Medulla oblongata (tissue), 1 donor: ENCODE measurements around the gene LITAFD.
"Not testable (repeated sequence)": the region's sequence is repeated elsewhere in the genome, so short reads cannot be mapped to it uniquely, and the experiment has no call there.

Experiments used
- DNase-seq: peaks from one replicate; pipeline ENCODE4 v3.0.0-alpha.2; 2015; ENCODE audit errors: extremely low spot score

Gene LITAFD

DNA sequence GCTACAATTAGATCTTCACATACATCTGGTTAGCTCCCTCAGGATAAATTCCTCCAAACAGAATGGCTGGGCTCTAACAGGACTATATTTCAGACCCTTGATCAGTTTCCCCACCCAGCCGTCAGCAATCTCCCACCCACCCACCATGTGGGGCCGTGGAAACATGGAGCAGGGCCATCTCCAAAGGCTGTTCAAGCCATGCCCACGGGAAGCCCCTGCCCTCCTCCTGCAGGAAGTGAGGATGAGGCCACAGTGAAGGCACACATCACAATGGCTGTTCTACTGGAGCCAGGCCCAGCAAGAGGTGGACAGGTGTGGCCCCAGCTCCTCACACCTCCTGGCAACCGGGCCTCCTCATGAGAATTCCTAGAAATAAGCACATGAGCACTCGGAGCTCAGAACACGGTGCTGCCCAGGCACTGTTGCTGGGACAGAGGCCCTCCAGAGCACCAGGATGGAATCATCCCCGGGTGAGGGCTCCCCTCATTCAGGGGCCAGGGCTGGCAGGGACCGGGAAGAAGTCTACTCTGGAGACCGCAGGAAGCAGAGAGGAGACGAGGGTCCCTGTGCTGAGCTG is at the start of gene LITAFD:
Gene LITAFD, plus strand, starts transcription at position 311 of the 577 bp plus-strand sequence. CDS start 2,005 bp downstream, outside the sequence.
- no peak for DNase-seq

DNA sequence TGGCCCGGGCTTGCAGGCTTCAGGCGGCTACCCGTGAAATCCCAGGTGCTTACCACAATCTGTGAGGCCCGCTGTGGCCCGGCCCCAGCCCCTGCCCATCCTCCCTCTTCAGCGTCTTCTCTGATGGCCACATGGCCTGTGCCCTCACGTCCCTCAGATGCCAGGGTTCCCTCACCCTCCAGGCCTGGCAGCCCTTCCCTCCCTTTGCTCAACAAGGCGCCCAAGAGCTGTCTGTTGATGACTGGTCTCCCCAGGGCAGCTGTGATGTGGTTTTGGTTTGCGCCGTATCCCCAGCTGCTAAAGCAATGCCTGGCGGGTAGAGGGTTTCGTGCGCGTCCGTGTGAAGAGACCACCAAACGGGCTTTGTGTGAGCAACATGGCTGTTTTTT is 49.4 kb upstream of the LITAFD start:
- no peak for DNase-seq

DNA sequence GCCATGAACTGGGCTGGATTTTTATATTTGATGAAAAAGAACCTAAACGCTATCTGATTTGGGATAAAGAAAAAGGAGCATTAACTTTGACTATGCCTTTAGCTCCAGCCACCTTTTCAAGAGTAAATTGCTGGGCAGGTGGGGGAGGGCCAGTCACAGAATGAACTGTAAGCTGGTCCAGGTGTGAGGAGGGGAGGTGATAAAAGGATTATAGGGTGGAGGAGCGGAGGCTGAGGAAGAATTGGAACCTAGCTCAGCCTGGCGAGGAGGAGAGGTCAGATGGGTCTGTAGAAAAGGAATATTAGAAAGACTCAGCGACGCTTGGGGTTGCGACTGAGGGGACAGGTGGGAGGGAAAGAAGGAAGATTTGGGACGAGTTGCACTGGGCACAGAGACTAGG is 45.4 kb upstream of the LITAFD start:
- not testable (repeated sequence) for DNase-seq

DNA sequence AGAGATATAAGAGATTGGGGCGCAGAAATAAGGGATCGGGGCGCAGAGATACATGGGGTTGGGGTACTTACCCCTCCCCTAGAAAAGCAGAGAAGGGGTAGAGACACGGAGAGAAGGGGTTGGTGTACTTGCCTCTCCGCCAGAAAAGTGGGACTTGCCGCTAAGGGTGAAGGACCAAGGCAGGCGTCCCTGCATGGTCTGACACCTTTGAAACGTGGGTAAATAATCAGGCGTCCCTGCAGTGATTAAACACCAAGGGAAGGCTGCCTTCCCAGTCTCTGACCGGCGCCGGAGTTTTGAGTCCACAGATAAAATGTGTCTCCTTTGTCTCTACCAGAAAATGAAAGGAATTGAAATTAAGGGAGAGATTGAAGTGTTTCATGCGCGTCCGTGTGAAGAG is 44.6 kb upstream of the LITAFD start:
- DNase-seq = not testable (repeated sequence)

DNA sequence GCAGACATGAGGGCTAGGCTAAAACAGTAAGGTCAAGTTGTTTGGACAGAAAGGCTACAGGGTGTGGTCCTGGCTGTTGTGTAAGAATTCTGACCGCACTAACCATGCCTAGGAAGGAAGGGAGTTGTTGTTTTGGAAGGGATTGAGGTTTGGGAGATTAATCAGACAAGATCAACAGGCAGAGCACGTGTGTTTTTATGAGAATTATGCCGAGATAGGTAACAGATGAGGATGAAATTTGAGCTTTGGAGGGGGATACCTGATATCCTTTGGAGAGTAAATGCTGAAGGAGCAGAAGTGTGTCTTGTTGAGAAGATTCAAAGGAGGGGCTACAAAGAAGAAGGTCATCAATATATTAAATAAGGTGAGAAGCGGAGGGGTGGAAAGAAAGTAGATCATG is 40.1 kb upstream of the LITAFD start:
- not testable (repeated sequence) for DNase-seq

DNA sequence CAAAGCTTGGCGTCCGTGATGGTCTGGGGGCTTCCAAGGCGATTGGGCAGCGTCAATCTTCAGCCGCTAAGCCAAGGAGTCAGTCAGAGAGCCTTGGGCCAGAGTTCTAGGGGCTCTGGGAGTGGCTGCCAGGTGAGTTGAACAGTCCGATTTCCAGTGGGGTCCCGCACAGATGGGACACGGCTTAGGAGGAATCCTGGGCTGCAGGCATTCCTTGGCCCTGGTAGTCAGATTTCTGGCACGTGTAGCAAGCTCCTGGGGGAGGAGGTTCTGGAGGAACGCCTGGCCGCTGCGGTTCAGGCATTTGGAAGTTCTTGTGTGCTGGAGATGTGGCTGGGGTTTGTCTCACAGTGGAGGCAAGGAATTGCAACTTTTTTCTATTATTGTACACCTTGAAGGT is 38.9 kb upstream of the LITAFD start:
- DNase-seq = not testable (repeated sequence)

DNA sequence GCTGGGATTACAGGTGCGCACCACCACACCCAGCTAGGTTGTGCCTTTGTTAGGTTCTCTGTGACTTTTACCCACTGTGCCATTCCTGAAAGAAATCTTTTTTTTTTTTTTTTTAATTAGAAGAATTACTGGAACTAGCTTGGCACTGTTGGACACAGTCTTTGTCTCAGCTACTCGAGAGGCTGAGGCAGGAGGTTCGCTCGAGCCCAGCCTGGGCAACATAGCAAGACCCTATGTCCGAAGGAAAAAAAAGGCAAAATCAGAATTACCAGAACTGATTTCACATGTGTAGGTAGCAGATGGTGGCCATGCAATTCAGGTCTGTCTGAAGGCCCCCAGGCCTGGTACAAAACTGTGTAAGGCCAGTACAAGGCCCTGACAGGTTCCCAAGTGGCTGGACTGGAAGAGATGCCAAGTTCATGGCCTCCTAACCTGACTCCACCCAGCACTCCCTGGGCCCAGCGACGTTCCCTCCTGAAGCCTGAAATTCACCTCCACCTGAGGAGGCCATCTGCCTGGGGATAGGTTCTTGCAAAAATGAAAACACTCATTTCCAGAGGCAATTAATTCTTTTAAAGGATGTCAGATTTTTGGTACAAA is 36.4 kb upstream of the LITAFD start:
- DNase-seq = no peak

DNA sequence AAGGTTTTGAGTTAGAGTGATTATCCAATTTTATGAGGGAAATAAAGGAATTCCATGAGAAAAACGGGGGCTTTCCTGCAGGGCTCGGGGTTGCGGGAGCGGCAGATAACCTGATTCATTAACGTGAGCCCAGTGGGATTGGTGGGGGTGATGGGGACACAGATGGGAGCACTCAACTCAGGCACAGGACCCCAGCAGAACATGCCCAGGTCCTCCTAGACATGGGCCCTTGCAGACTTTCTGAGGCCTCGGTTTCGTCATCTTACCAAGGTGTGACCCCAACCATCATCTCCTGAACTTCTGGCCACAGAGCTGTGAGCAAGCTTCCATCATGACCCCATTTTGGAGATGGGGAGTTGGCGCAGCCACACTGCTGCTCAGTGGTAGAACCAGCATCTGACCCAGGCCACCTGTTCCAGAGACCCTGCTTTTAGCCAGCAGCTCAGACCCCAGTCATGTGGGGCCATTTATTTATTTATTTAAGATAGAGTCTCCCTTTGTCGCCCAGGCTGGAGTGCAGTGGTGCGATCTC is 35.7 kb upstream of the LITAFD start:
- DNase-seq = no peak

DNA sequence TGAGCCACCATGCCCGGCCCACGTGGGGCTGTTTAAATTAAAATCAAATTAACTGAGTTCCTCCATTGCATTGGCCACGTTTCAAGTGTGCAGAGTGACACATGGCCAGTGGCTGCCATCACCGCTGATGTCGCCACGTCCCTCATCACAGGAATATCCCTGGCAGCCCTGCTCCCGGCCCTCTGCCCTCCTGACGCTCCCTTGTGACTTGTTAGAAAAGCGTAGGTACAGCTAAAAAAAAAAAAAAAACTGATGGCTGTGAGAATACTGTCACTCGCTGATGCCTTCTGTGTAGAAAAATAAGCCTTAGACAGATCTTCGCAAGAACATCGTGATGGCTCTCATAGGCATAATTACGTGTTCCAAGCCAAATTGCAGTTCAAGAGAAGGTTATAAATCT is 35.0 kb upstream of the LITAFD start:
- no peak for DNase-seq

DNA sequence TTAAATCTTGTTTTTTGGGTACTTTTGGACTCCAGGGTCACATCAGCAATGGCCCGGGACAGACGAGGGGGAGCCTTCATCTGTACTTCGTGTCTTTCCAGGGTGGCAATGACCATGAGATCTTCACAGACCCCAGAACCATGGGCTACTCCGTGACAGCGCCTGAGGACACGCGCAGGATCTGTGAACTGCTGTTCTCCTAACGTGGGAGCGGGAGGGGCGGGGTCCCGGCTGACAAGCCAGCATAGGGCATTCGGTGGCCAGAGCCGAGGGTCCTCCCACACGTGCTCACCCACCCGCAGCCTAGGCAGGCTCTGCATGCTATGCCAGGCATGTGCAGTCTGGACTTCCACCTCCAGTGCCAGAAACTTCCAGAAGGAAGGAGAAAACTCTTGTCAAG is 34.5 kb upstream of the LITAFD start:
- DNase-seq = no peak

DNA sequence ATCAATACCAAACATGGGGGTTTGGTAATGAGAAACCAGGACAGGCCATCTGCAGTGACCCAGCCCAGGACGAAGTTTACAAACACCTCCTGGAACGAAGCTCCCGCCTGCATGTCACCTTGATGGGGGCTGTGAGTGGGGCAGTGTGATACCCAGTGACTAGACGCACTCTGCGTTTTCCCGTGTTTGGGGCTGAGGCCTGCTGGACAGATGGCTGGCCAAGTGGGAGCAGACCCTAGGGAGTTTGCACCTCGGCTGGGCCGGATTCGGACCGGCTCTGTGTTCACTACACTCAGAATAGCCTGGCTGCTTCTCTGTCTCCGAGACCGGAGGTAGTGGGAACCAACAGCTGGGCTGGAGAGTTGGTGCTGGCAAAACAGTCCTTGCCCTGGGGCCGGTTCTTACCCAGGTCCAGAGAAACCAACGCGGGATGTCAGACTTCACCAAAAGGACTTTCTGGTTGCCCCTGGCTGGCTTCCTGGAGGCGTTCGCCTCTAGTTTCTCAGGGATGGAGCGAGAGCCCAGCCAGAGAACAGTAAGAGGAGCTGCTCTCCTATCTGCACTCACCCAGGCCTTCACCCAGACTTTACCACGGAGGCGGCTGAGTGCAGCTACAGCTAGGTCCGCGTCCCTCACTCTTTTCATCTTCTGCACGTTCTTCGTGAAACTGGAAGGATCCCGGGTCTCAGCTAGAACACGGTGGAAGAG is 33.8 kb upstream of the LITAFD start:
- DNase-seq = no peak

DNA sequence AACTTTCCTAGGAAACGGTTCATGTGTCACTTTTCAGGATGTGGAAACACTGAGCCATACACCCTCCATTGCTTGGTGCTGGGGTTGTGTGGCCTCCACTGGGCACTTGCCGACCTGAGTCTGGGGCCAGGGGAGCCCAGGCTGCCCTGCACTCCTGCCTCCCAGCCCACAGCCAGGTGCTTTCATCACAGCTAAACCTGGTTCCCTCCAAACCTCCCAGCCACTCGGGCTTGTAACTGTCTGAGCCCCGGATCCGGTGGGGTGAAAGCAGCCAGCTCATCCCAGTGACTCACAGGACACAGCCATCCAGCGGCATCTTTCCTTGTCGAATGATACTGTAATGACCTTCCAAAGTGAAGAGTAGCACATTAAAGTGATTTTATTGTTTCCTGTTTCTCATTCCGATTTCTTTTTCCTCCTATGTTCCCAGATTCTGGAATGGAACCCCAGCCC is 33.2 kb upstream of the LITAFD start:
- DNase-seq = no peak

DNA sequence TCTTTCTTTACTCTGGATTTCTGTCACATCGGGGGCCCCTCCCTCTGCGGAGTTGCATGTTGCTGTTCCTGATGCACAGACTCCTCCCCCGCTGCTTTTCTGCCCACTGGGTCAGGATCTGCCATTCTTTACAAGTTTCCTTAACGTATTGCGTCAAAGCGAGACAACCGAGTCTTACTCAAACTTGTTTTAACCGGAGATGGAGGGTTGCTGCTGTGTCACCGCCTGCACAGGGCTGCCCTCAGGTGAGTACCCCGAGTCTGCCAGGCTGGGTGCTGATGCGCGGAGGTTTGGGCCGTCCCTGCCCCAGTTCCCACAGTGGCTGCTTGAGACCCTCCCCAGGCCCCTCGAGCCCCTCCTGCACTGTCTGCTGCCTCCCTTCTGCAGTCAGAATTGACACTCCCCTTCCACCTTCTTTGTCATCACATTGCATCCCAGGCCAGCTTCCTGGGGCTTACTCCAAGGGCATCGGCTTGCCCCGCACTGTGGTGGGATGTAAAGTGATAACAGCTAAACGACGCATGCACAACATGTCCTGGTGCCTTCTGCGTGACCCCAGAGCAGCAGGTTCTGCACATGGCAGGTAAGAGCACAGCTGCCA is 32.6 kb upstream of the LITAFD start:
- DNase-seq = no peak

DNA sequence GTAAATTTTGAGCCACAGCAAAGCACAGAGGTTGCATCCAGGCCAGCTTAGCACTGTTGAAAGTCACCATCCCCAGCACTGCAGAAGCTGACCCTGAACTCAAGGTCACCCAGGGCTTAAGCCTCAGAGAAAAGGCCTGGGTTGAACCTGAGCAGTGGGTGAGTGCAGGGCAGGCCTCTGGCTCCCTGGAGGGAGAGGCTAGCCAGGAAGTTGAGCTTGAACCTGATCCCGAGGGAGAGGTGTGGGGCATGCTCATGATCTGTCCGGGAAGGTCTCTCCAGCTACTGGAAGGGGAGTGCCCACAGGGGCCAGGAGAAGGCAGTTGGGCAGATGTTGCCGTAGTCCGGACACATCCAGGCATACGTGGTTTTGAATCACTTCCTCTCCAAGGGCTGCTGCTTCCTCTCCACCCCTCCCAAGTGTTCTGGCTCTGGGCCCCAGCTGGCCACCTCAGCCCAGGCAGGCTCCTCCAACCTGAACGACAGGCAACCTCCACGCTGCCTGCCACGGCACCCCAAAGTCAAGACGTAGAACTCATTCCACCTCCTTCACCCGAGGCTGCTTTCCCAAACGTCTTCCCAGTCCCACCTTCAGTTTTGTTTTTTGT is 31.8 kb upstream of the LITAFD start:
- DNase-seq = no peak

DNA sequence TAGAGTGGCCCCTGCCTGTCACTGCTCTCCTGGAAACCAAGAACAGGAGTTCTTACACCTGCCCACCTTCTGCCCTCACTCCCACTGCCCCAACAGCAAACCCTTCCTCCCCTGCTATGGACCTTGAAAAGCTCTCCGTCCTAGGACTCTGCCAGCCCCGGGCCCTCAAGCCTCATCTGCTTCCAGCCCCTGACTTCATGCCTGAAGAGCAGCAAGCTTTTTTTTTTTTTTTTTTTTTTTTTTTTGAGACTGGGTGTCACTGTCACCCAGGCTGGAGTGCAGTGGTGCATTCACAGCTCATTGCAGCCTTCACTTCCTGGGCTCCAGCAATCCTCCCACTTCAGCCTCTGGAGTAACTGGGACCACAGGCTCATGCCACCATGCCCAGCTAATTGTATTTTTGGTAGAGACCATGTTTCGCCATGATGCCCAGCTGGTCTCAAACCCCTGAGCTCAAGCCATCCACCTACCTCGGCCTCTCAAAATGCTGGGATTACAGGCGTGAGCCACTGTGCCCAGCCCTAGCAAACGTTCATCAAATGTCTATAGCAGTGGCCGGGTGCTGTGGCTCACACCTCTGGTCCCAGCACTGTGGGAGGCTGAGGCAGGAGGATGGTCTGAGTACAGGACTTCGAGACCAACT is 30.3 kb upstream of the LITAFD start:
- no peak for DNase-seq

DNA sequence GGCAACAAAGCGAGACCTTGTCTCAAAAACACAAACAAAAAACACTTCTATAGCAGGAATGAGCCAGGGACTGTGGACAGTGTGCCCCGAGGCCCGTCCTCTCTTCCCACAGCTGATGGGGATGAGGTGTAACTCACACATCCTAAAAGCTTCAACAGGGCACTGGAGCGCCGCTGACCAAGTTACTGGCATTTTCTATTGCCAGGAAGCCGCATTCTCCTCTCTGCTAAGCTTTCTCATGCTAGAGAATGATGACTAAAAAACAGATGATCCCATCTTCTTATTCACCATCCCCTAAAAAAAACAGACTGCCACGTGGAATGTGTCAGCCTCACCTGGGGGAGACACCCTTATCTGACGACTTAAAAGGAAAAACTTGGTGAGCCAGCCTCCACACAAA is 29.6 kb upstream of the LITAFD start:
- no peak for DNase-seq

DNA sequence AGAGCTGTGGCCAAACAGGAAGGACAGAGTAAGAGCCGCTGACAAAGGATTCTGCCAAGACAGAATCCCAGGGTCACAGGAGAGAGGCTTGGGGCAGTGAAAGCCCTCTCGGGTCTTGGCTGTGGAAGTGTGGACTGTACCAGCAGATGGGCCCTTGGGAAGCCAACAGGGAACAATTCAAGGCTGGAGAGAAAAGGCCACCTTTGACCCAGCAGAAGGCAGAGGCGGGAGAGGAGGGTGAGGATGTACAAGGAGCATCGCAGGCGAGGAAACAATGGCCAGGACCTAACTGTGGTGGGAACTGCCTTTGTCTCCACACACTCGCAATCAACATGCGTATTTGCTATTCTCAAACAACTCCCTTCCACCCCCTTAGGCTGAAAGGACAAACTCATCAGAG is 29.0 kb upstream of the LITAFD start:
- no peak for DNase-seq

DNA sequence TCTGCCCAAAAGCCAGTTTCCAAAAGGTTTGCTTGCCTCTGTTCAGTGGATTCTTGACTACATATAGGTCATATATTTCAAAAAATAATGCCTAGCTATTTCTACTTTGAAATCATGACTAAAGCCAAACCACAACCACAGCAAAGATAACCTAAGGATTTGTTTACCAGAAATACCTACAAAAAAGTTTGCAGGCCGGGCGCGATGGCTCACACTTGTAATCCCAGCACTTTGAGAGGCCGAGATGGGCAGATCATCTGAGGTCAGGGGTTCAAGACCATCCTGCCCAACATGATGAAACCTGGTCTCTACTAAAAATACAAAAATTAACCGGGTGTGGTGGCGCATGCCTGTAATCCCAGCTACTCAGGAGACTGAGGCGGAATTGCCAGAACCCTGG is 28.5 kb upstream of the LITAFD start:
- DNase-seq = no peak

DNA sequence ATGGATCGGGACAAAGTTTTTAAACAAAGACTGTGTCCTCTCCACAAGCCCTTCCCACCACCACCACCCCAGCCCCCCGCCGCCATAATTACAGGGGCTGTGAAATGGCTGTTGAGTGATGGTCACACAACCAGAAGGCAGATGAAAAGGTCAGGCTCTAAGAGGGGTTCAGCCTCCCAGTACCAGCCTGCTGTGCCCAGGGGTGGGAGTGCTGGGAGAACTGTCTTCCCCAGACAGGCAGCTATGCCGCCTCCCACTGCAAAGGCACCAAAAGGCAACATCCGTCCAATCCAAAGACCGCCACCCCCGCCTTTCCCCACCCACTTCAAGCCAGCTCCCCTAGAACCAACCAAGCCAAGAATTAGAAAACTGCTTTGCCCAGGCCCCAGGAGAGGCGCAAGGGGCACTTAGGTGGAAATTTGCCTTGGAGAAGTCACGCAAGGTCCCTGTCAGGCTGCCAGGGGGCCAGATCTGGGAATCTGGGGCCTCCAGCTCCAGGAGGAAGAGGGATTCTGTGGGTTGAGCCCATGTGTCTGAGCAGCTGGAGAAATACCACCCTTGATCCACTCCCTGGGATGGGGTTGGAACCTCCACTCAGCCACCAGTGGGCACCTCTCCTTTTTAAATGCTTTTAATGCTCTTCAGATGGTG is 27.7 kb upstream of the LITAFD start:
- DNase-seq = no peak

DNA sequence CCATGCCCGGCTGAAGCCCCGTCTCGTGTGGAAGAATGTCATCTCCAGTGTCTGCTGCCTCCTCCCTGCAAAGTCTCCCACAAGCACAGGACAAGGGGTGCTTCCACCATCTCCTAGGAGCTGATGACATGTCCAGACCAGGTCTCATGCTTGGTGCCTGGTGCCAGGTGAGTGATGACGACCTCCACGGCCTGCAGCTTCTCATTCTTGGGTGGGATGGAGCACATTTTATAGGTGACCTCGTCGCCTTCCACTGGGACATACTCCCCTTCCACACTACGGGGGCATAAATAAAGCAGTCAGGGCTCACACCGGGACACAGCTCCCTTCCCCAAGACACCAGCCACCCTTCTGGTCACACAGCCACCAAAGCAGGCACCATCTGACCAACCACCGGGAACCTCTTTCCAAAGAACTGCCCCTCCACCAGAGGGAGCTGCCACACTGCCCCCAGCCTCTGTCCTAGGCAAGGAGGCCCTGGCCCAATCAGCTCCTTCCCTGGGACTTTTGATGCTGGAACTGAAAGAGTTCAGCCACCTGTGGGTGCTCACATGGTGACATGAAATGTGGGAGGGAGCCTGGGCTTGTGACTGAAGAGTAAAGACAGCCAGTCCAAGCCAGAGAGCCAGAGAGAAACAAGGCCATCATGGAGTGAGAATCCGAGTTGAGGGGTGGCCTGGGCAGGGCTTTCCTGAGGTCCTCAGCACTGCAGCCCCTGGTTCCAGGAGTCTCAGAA is 26.9 kb upstream of the LITAFD start:
- no peak for DNase-seq
